DOHH2 (cell line): ENCODE data around the gene UTY.

Experiments used
- H3F3A ChIP-seq: fragments of 200-600 bp; sonication (generic), shearing (Covaris generic); 2 replicates; pipeline ENCODE4 v1.6.0; 2016; ENCODE audit warnings: antibody characterized with exemption, mild to moderate bottlenecking; ENCODE audit not compliant: control insufficient read depth, insufficient read depth
- H3K27ac ChIP-seq: fragments of 200-600 bp; sonication (generic); 2 replicates; pipeline ENCODE4 v1.5.1; 2014; ENCODE audit warnings: low read depth, mild to moderate bottlenecking, low read length, moderate library complexity
- H3K27me3 ChIP-seq: fragments of 200-600 bp; sonication (generic); 2 replicates; pipeline ENCODE4 v1.6.1; 2014; ENCODE audit warnings: mild to moderate bottlenecking, low read length, mixed read lengths; ENCODE audit not compliant: control insufficient read depth
- H3K36me3 ChIP-seq: fragments of 200-600 bp; sonication (generic); 2 replicates; pipeline ENCODE4 v1.6.1; 2014; ENCODE audit warnings: mild to moderate bottlenecking, low read length, moderate library complexity, mixed read lengths; ENCODE audit not compliant: control insufficient read depth
- H3K4me1 ChIP-seq: fragments of 200-600 bp; sonication (generic); 2 replicates; pipeline ENCODE4 v1.6.1; 2014; ENCODE audit warnings: mild to moderate bottlenecking, low read length, mixed read lengths; ENCODE audit not compliant: control insufficient read depth
- H3K4me2 ChIP-seq: fragments of 200-600 bp; sonication (generic); 2 replicates; pipeline ENCODE4 v1.6.0; 2014; ENCODE audit warnings: mild to moderate bottlenecking, low read length, moderate library complexity
- H3K4me3 ChIP-seq: fragments of 200-600 bp; sonication (generic); 2 replicates; pipeline ENCODE4 v1.5.1; 2014; ENCODE audit warnings: mild to moderate bottlenecking, low read length, mixed read lengths
- H3K79me2 ChIP-seq: fragments of 200-600 bp; sonication (generic); 2 replicates; pipeline ENCODE4 v1.6.1; 2014; ENCODE audit warnings: mild to moderate bottlenecking, low read length, mixed read lengths; ENCODE audit not compliant: control insufficient read depth
- H3K9me2 ChIP-seq: fragments of 200-600 bp; sonication (generic); replicated peaks from 2 replicates; pipeline ENCODE4 v1.6.1; 2014; ENCODE audit warnings: mild to moderate bottlenecking, low read length, mixed read lengths; ENCODE audit not compliant: control insufficient read depth
- H3K9me3 ChIP-seq: fragments of 200-600 bp; sonication (generic); 2 replicates; pipeline ENCODE4 v1.6.1; 2014; ENCODE audit warnings: antibody characterized with exemption, low read length, mixed read lengths; ENCODE audit not compliant: control insufficient read depth, insufficient read depth
- H4K20me1 ChIP-seq: fragments of 200-600 bp; sonication (generic); 2 replicates; pipeline ENCODE4 v1.6.0; 2014; ENCODE audit warnings: low read depth, mild to moderate bottlenecking, antibody characterized with exemption, low read length, moderate library complexity; ENCODE audit not compliant: control insufficient read depth, insufficient read depth
- CTCF ChIP-seq: fragments of 200-600 bp; sonication (generic); IDR thresholded peaks from one replicate; pipeline ENCODE4 v1.5.1; 2014; ENCODE audit warnings: antibody characterized with exemption, mild to moderate bottlenecking, low read depth, low read length; ENCODE audit not compliant: poor library complexity, severe bottlenecking
- EZH2phosphoT487 ChIP-seq: fragments of 200-600 bp; sonication (generic); IDR thresholded peaks from 2 replicates; pipeline ENCODE4 v1.6.1; 2017; ENCODE audit warnings: borderline replicate concordance, mild to moderate bottlenecking, antibody characterized with exemption, low read length, moderate library complexity, mixed read lengths

The UTY gene

GRCh38 chrY:13479828-13480227, at the start of gene UTY:
UTY (minus strand) TSS chrY:13480033; CDS start chrY:13479665, 368 bp downstream.
- H3K79me2 ChIP-seq = peaks cover 53% of the 10 kb centered on the region
- H3K36me3 ChIP-seq = peaks cover 36% of the 10 kb centered on the region
- H3K9me3 ChIP-seq = no peaks in the 10 kb centered on the region
- peak within 1 kb of the TSS; percentile 87 for H3K4me2 ChIP-seq
- H3K4me1 ChIP-seq = peaks cover 23% of the 10 kb centered on the region
- H3K4me3 ChIP-seq = peak within 1 kb of the TSS; percentile 83
- H3K9me2 ChIP-seq = no peaks in the 10 kb centered on the region
- no peaks in the 10 kb centered on the region for H3K27me3 ChIP-seq
- no peaks in the 10 kb centered on the region for H3F3A ChIP-seq
- peak within 1 kb of the TSS; percentile 80 for H3K27ac ChIP-seq
- H4K20me1 ChIP-seq = no peaks in the 10 kb centered on the region
- no peak for TF ChIP-seq CTCF
- no peak for TF ChIP-seq EZH2phosphoT487

- H3K9me3 ChIP-seq = no peaks in the 10 kb centered on the region
- no peaks in the 10 kb centered on the region for H3K79me2 ChIP-seq
- no peak overlapping the region for H3K4me2 ChIP-seq
- H3K4me1 ChIP-seq = no peaks in the 10 kb centered on the region
- no peaks in the 10 kb centered on the region for H3K36me3 ChIP-seq
- H3K27me3 ChIP-seq = no peaks in the 10 kb centered on the region
- no peak overlapping the region for H3K27ac ChIP-seq
- no peaks in the 10 kb centered on the region for H3K9me2 ChIP-seq
- no peak for TF ChIP-seq EZH2phosphoT487
- no peak for TF ChIP-seq CTCF
- no peaks in the 10 kb centered on the region for H4K20me1 ChIP-seq
- H3K4me3 ChIP-seq = no peak overlapping the region
- no peaks in the 10 kb centered on the region for H3F3A ChIP-seq
Measured at GRCh38 chrY:13520474-13520873, 40.6 kb upstream of the UTY start.

- Histone ChIP-seq H3K4me2 (no peak overlapping the region), H3K27me3 (no peaks in the 10 kb centered on the region), H3K36me3 (no peaks in the 10 kb centered on the region), H3K79me2 (no peaks in the 10 kb centered on the region), H3K9me3 (no peaks in the 10 kb centered on the region), H4K20me1 (no peaks in the 10 kb centered on the region), H3K9me2 (no peaks in the 10 kb centered on the region), H3F3A (no peaks in the 10 kb centered on the region), H3K27ac (no peak overlapping the region), H3K4me3 (no peak overlapping the region), H3K4me1 (no peaks in the 10 kb centered on the region)
- TF ChIP-seq EZH2phosphoT487 = no peak
- TF ChIP-seq CTCF = peak; percentile 22
Measured at GRCh38 chrY:13501215-13501614, 21.4 kb upstream of the UTY start.
